Cardiac fibroblast (primary cell): Measurements from ENCODE around the gene WDR13.
A peak's percentile ranks its signal among the peaks of the same experiment; 100 is the strongest.

Experiments used
- DNase-seq, 2 donors: peaks; one replicate each; pipeline versions ENCODE4 v3.0.0 to v3.0.0-alpha.2; 2010; ENCODE audit warnings: low read depth in 2 of 2
- H3K4me3 ChIP-seq, 2 donors: replicated peaks in 1 of 2; 1 replicate in 1 of 2; 2 replicates in 1 of 2; pipeline ENCODE4 v1.5.1; 2011; ENCODE audit warnings: low read depth in 2 of 2, low read length in 2 of 2, mild to moderate bottlenecking in 2 of 2, moderate library complexity in 1 of 2
- CTCF ChIP-seq: IDR thresholded peaks from one replicate; pipeline ENCODE4 v1.5.1; 2011; ENCODE audit warnings: low read depth, mild to moderate bottlenecking, low read length, inconsistent platforms

Gene WDR13

GRCh38 chrX:48631376-48632090 is 34.2 kb downstream of the WDR13 start:
- peak; percentile 49 for TF ChIP-seq CTCF
- H3K4me3 ChIP-seq = no peak overlapping the region

GRCh38 chrX:48632207-48632606 is 34.9 kb downstream of the WDR13 start:
- H3K4me3 ChIP-seq = no peak overlapping the region
- no peak for DNase-seq

More at GRCh38 chrX:48631376-48632090, 34.2 kb downstream of the WDR13 start:
- peak; percentile 94 for DNase-seq

GRCh38 chrX:48636301-48636700 is 39.0 kb downstream of the WDR13 start:
- TF ChIP-seq CTCF = no peak
- no peak for DNase-seq

More at GRCh38 chrX:48632207-48632606, 34.9 kb downstream of the WDR13 start:
- TF ChIP-seq CTCF = no peak

GRCh38 chrX:48636776-48637175 is 39.5 kb downstream of the WDR13 start:
- no peak for TF ChIP-seq CTCF
- no peak overlapping the region for H3K4me3 ChIP-seq
- DNase-seq = no peak

More at GRCh38 chrX:48636301-48636700, 39.0 kb downstream of the WDR13 start:
- no peak overlapping the region for H3K4me3 ChIP-seq

GRCh38 chrX:48645669-48646068 is 48.4 kb downstream of the WDR13 start:
- DNase-seq = no peak
- no peak overlapping the region for H3K4me3 ChIP-seq
- no peak for TF ChIP-seq CTCF

- H3K4me3 ChIP-seq = no peak overlapping the region
- TF ChIP-seq CTCF = no peak
- peak; percentile 64 to 77 for DNase-seq
Observed at GRCh38 chrX:48648336-48648751, 51.1 kb downstream of the WDR13 start.
